Neuronal stem cell (in vitro differentiated cells): ENCODE data around the gene INTS12.

Experiments
- DNase-seq: peaks from one replicate; pipeline ENCODE4 v3.0.0-alpha.2; 2013; ENCODE audit warnings: low spot score
- H2AFZ ChIP-seq: one replicate; pipeline ENCODE4 v1.6.1; 2013; ENCODE audit warnings: mild to moderate bottlenecking, low read length, inconsistent platforms
- H2AK5ac ChIP-seq: 2 replicates; pipeline ENCODE4 v1.6.1; 2013; ENCODE audit warnings: low read depth, mild to moderate bottlenecking, inconsistent platforms, low read length, moderate library complexity, mixed read lengths
- H2BK120ac ChIP-seq: 2 replicates; pipeline ENCODE4 v1.6.1; 2013; ENCODE audit warnings: low read depth, mild to moderate bottlenecking, inconsistent platforms, low read length, moderate library complexity, mixed read lengths
- H2BK12ac ChIP-seq: one replicate; pipeline ENCODE4 v1.6.1; 2013; ENCODE audit warnings: low read length, inconsistent platforms
- H2BK15ac ChIP-seq: 2 replicates; pipeline ENCODE4 v1.6.1; 2013; ENCODE audit warnings: mild to moderate bottlenecking, low read length, inconsistent platforms, mixed read lengths
- H2BK5ac ChIP-seq: one replicate; pipeline ENCODE4 v1.6.1; 2013; ENCODE audit warnings: inconsistent platforms, mild to moderate bottlenecking, low read length, moderate library complexity
- H3K14ac ChIP-seq: one replicate; pipeline ENCODE4 v1.6.1; 2013; ENCODE audit warnings: low read length, inconsistent platforms
- H3K18ac ChIP-seq: 2 replicates; pipeline ENCODE4 v1.6.1; 2013; ENCODE audit warnings: low read length, inconsistent platforms
- H3K23ac ChIP-seq: 2 replicates; pipeline ENCODE4 v1.6.1; 2013; ENCODE audit warnings: low read depth, mild to moderate bottlenecking, mixed read lengths, low read length, inconsistent platforms; ENCODE audit not compliant: poor library complexity
- H3K27ac ChIP-seq: replicated peaks from 3 replicates; pipeline ENCODE4 v1.5.1; 2013; ENCODE audit warnings: low read length, inconsistent platforms
- H3K27me3 ChIP-seq, 3 experiments: 2 replicates each; pipeline ENCODE4 v1.6.1; 2013; ENCODE audit warnings: low read length in 3 of 3, mild to moderate bottlenecking in 2 of 3, inconsistent platforms in 1 of 3, low read depth in 1 of 3, mixed read lengths in 1 of 3, moderate library complexity in 1 of 3; ENCODE audit not compliant: control insufficient read depth in 3 of 3, insufficient read depth in 3 of 3
- H3K36me3 ChIP-seq, 2 donors: replicated peaks in 1 of 2; 2 replicates each; pipeline ENCODE4 v1.6.1; 2013; ENCODE audit warnings: low read length in 2 of 2; ENCODE audit not compliant: control insufficient read depth in 2 of 2, insufficient read depth in 2 of 2
- H3K4ac ChIP-seq: 2 replicates; pipeline ENCODE4 v1.6.1; 2013; ENCODE audit warnings: inconsistent platforms, mild to moderate bottlenecking, low read length, moderate library complexity
- H3K4me1 ChIP-seq, 2 donors: 1 replicate in 1 of 2; 2 replicates in 1 of 2; pipeline ENCODE4 v1.6.1; 2013; ENCODE audit warnings: low read length in 2 of 2, low read depth in 1 of 2; ENCODE audit not compliant: control insufficient read depth in 2 of 2, insufficient read depth in 1 of 2
- H3K4me2 ChIP-seq: one replicate; pipeline ENCODE4 v1.6.1; 2013; ENCODE audit warnings: mild to moderate bottlenecking, low read length, inconsistent platforms; ENCODE audit not compliant: insufficient read depth, poor library complexity, severe bottlenecking
- H3K4me3 ChIP-seq, 2 donors: 2 replicates each; pipeline ENCODE4 v1.5.1; 2013; ENCODE audit warnings: low read length in 2 of 2, mild to moderate bottlenecking in 2 of 2, inconsistent platforms in 1 of 2, moderate library complexity in 1 of 2
- H3K79me1 ChIP-seq: one replicate; pipeline ENCODE4 v1.6.1; 2013; ENCODE audit warnings: low read depth, mild to moderate bottlenecking, inconsistent platforms, low read length, moderate library complexity
- H3K9ac ChIP-seq: one replicate; pipeline ENCODE4 v1.6.1; 2013; ENCODE audit warnings: mild to moderate bottlenecking, low read depth, low read length, inconsistent platforms; ENCODE audit not compliant: poor library complexity
- H3K9me3 ChIP-seq, 2 donors: replicated peaks in 1 of 2; 2 replicates each; pipeline versions ENCODE3 to v1.6.1; 2013; ENCODE audit warnings: low read length in 2 of 2, mild to moderate bottlenecking in 2 of 2, inconsistent platforms in 1 of 2, low read depth in 1 of 2, mixed read lengths in 1 of 2, moderate library complexity in 1 of 2; ENCODE audit not compliant: control insufficient read depth in 2 of 2, insufficient read depth in 1 of 2
- H4K8ac ChIP-seq: one replicate; pipeline ENCODE4 v1.6.1; 2013; ENCODE audit warnings: low read depth, mild to moderate bottlenecking, inconsistent platforms, low read length, moderate library complexity
- H4K91ac ChIP-seq: one replicate; pipeline ENCODE4 v1.6.1; 2013; ENCODE audit warnings: low read length, low read depth, mild to moderate bottlenecking, inconsistent platforms; ENCODE audit not compliant: poor library complexity
- WGBS, 2 donors: extraction: QIAGEN DNeasy Blood & Tissue Kit; methylation state at CpG; one replicate each; pipeline ENCODE4 v1.1.7; 2013; ENCODE audit warnings: missing lambda C conversion rate in 2 of 2, mixed read lengths in 1 of 2; ENCODE audit not compliant: insufficient read length in 2 of 2, insufficient replicate concordance in 1 of 2; ENCODE audit errors: extremely low coverage in 2 of 2; 5-methylcytosine and 5-hydroxymethylcytosine counted together

Gene INTS12

DNA sequence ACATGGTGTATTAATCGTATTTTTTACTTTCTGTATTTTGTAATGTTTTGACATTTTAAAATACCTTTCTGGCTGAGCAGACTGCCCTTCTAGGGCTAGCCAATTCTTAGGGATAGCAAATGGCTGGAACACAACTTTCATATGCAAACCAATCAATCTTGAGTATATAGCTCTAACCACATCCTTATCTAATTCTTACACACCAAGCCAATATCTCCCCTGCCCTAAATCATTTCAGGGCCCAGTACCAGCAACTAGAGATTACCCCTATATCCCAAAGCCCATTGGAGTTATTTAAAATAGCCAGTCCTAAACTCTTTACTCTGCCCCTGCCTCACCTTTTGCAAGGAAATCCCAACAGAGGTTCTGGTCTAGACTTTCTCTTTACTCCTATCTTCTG is 58.3 kb downstream of the INTS12 start:
- H3K36me3 ChIP-seq, result no peaks in the 10 kb centered on the region
- no peak overlapping the region for H3K4me2 ChIP-seq
- H3K23ac ChIP-seq, result no peak overlapping the region
- H3K79me1 ChIP-seq, result no peaks in the 10 kb centered on the region
- no peak overlapping the region for H3K14ac ChIP-seq
- H3K4me1 ChIP-seq, result no peaks in the 10 kb centered on the region
- DNase-seq, result no peak
- H3K4ac ChIP-seq, result no peak overlapping the region
- no peak overlapping the region for H2BK12ac ChIP-seq
- H2BK5ac ChIP-seq, result no peak overlapping the region
- H4K91ac ChIP-seq, result no peak overlapping the region
- no peak overlapping the region for H2BK15ac ChIP-seq
- H3K27me3 ChIP-seq, result peaks cover 0 to 98% (median 0%) of the 10 kb centered on the region in 3 experiments
- no peak overlapping the region for H2AFZ ChIP-seq
- H3K9me3 ChIP-seq, result no peaks in the 10 kb centered on the region
- no peak overlapping the region for H3K9ac ChIP-seq
- no peak overlapping the region for H2AK5ac ChIP-seq
- no peak overlapping the region for H2BK120ac ChIP-seq
- H3K18ac ChIP-seq, result no peak overlapping the region
- no peak overlapping the region for H3K27ac ChIP-seq
- no peak overlapping the region for H4K8ac ChIP-seq
- no peak overlapping the region for H3K4me3 ChIP-seq
- no CpG with 5 or more reads among the region's 1 CpG for WGBS, 2 donors

DNA sequence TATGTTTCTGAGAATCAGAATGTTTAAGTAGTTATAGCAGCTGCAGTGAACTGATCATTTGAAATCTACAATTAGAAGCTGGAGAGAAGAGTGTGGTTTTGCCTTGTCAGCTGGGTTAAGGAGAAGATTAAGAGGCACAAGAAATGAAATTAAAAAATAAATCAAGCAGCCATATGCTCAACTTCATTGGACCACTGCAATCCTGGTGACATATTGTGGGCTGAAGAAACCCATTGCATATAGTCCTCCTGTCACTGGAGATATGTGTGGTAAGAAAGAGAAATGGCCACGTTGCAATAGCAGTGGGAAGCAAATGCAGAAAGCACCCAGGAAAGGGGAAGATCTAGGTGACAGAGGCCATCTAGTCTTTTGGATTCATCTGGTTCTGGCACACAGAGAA is 63.0 kb downstream of the INTS12 start:
- peaks cover 0 to 98% (median 0%) of the 10 kb centered on the region in 3 experiments for H3K27me3 ChIP-seq
- H3K9me3 ChIP-seq, result peaks cover 0 to 1% of the 10 kb centered on the region in 2 donors
- H2BK5ac ChIP-seq, result no peak overlapping the region
- H3K79me1 ChIP-seq, result no peaks in the 10 kb centered on the region
- no peak overlapping the region for H2BK120ac ChIP-seq
- H3K4me3 ChIP-seq, result no peak overlapping the region
- no CpG with 5 or more reads among the region's 1 CpG for WGBS, 2 donors
- H3K4me2 ChIP-seq, result no peak overlapping the region
- H3K27ac ChIP-seq, result no peak overlapping the region
- no peak overlapping the region for H2BK12ac ChIP-seq
- no peak overlapping the region for H4K8ac ChIP-seq
- H4K91ac ChIP-seq, result no peak overlapping the region
- no peak overlapping the region for H2BK15ac ChIP-seq
- H3K23ac ChIP-seq, result no peak overlapping the region
- H3K4me1 ChIP-seq, result peaks cover 0 to 1% of the 10 kb centered on the region in 2 donors
- no peak overlapping the region for H3K18ac ChIP-seq
- no peak overlapping the region for H2AK5ac ChIP-seq
- H3K4ac ChIP-seq, result no peak overlapping the region
- H2AFZ ChIP-seq, result no peak overlapping the region
- no peak overlapping the region for H3K9ac ChIP-seq
- H3K14ac ChIP-seq, result no peak overlapping the region
- no peak for DNase-seq
- H3K36me3 ChIP-seq, result no peaks in the 10 kb centered on the region

DNA sequence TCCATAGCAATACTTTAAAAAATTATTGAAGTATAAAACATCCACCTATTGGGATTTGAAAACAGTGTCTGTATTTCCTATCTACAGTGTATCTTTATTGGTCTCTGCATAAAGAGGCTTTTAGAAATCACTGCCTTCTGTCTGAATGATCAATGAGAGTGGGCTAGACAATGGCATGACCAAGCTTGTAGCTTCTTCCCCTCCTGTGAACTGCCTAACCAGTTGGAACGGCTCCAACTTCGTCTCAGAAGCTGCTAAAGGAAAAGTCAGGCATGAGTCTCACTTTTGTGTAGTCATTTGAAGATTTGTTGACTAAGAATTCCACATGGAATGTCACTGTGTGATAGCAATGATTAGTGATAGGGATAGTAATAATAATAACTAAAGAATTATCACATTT is 64.2 kb downstream of the INTS12 start:
- Histone ChIP-seq H3K27me3 (peaks cover 0 to 98% (median 0%) of the 10 kb centered on the region in 3 experiments), H3K18ac (no peak overlapping the region), H3K79me1 (no peaks in the 10 kb centered on the region), H4K8ac (no peak overlapping the region), H2BK120ac (no peak overlapping the region), H3K23ac (no peak overlapping the region), H2AK5ac (no peak overlapping the region), H2BK12ac (no peak overlapping the region), H3K9ac (no peak overlapping the region), H3K4ac (no peak overlapping the region), H2AFZ (no peak overlapping the region), H4K91ac (no peak overlapping the region), H3K27ac (no peak overlapping the region), H3K4me3 (no peak overlapping the region), H3K9me3 (peaks cover 0 to 8% of the 10 kb centered on the region in 2 donors), H2BK5ac (no peak overlapping the region), H3K36me3 (no peaks in the 10 kb centered on the region), H3K14ac (no peak overlapping the region), H3K4me2 (no peak overlapping the region), H2BK15ac (no peak overlapping the region), H3K4me1 (peaks cover 0 to 1% of the 10 kb centered on the region in 2 donors)
- WGBS, 2 donors, result no CpG with 5 or more reads among the region's 2 CpGs
- no peak for DNase-seq

DNA sequence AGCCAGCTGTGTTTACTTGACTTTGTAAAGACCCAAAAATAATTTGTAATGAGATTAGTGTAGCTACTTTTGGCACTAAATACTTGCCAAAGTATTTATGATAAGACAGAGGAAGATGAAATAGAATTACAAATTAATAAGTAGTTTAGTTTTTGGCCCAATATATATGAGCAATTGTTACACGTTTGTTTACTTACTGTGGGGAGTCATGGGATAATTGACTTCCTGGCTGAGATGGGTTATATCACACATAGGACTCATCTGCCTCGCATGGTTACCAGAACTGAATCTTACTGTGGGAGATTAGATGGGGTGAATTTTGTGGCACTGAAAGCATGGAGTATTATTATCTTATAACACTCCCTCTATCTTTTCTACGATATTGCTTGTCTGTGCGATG is 66.6 kb downstream of the INTS12 start:
- no peak overlapping the region for H3K9ac ChIP-seq
- no peak overlapping the region for H4K91ac ChIP-seq
- peaks cover 1 to 6% of the 10 kb centered on the region in 2 donors for H3K4me1 ChIP-seq
- H3K4me2 ChIP-seq, result no peak overlapping the region
- no peak overlapping the region for H2BK120ac ChIP-seq
- no peak overlapping the region for H2BK12ac ChIP-seq
- no peaks in the 10 kb centered on the region for H3K36me3 ChIP-seq
- H2BK15ac ChIP-seq, result no peak overlapping the region
- no peak overlapping the region for H3K27ac ChIP-seq
- peaks cover 0 to 8% of the 10 kb centered on the region in 2 donors for H3K9me3 ChIP-seq
- H3K79me1 ChIP-seq, result no peaks in the 10 kb centered on the region
- WGBS, 2 donors, result no CpG with 5 or more reads among the region's 4 CpGs
- H4K8ac ChIP-seq, result no peak overlapping the region
- H2AFZ ChIP-seq, result no peak overlapping the region
- no peak overlapping the region for H3K14ac ChIP-seq
- DNase-seq, result no peak
- no peak overlapping the region for H3K18ac ChIP-seq
- no peak overlapping the region for H3K4me3 ChIP-seq
- peaks cover 0 to 94% (median 0%) of the 10 kb centered on the region in 3 experiments for H3K27me3 ChIP-seq
- no peak overlapping the region for H2AK5ac ChIP-seq
- H3K23ac ChIP-seq, result no peak overlapping the region
- H2BK5ac ChIP-seq, result no peak overlapping the region
- H3K4ac ChIP-seq, result no peak overlapping the region
